GM19324 (cell line): Measurements from ENCODE around the gene GREM1.

Source experiments
- ATAC-seq: cut with Tn5 transposase; IDR thresholded peaks from one replicate; pipeline ENCODE4 v1.9.1; 2021; ENCODE audit warnings: mild to moderate bottlenecking, moderate library complexity; ENCODE audit not compliant: unreplicated experiment, low FRiP score

GREM1 gene

GRCh38 chr15:32717426-32718226, at the start of gene GREM1:
Gene GREM1, plus strand, starts transcription at chr15:32718004. Its CDS starts 12,687 bp downstream, at chr15:32730691.
- ATAC-seq = no peak

GRCh38 chr15:32668942-32669341, 48.9 kb upstream of the GREM1 start:
- no peak for ATAC-seq

DNA sequence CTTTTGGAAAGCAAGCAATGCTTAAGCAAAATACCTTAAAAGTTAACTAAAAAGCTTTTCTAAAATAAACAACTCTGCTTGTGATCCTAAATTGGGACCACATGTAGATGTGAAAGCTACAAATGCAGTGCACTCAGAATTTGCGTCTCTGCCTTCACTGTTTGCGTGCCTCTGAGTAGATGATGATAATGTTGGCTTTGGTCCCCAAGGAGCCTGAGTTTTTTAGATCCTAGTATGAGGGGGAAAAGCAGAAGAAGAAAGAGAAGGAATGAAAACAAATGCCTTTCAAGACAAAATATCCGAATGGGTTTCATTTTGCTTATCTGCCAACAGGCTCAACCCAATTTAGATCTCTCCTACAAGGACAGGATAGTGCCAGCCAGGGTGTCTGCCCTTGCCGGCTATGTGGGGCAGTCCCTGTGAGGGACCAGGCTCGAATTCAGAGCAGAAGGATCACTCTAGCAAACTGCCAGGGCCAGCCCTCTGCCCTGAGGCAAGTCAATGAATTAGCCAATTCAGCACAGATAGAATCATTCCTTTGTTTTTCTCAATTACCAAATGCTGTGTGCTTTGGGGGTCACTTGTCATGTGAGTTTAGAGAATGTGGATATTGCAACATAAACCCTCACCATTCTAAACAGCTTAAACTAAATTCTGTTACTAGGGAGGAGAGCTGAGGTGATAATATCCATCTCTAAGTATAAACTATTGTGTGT, 47.8 kb upstream of the GREM1 start:
- no peak for ATAC-seq

DNA sequence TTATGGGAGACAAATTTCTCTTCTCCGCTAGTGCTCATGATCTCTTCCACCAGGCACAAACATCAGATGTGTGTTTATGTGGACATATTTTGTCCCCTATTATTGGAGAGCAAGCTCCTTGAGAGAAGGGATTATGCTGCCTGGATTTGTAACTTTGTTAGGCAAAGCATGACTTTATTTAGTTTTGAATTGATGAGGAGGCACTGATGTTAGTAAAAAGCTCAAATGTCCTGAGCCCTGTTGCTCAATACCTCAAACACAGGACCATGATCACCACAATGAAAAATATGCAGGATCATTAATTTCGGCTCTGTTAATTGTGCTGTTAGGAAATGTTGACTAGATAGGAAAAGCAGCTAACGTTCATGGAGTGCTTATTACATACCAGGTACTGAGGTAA, 47.2 kb upstream of the GREM1 start:
- no peak for ATAC-seq

DNA sequence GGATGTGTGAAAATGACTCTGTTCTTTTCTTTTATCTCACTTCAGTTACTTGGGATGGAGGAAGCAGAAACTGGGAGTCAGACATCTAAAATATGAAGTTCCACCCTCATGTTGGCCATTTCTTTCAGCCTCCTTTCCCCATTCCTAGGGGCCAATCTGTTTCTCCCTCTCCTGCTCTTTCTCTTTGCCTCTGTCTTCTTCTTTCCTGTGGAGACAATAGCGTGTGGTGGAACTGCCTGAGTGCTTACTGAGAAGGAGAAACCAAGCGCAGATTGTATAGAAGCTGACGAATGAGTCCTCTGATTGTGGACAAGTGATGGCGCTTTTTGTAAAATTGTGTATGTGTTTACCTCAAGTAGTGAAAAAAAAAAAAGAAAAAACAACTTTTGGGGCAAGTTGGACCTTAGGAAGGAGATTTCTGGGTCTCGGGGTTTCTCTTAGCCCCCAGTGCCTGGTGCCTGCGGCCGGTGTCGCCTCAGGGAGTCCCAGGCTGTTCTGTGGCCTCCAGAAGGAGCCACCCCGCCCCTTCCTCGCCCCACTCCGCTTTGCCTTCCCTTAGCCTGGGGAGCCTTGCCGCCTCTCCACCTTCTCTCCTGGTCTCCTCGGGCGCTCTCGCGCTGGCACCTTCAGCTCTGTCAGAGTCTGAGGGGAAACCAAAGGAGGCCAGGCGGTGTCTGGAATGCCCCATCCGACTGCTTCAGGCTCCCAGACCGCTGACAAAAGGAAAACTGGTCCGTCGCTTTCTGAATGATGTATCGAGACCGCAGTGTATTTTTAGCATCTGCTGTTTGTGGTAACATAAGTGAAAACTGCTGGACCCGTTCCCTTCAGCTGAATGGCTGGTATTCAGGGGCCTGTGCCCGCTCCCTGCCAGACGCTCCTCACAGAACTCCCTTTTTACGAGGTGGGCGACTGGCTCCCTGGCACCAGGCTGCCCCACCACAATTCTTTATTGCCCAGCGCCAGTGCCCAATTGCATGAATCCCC, 46.2 kb upstream of the GREM1 start:
- ATAC-seq = no peak

GRCh38 chr15:32674681-32675080, 43.1 kb upstream of the GREM1 start:
- no peak for ATAC-seq

GRCh38 chr15:32675466-32675865, 42.3 kb upstream of the GREM1 start:
- no peak for ATAC-seq

DNA sequence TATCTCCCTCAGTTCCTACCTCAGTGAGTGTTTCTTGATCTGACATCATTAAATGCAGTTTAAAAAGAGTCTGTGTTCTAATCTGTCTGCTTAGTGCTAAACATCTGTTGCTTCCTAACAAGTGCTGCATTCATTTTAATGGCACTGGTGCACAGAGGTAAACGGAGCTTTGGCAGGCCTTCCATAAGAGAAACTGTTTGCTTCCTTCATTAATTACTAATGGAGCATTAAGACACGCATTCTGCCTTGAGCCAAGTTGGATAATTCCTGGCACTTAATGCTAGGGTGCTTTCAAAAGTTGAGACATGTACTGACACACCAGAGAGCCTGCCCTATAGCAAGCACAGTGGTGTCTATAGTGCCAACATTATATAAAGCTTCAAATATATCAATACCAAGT, 41.6 kb upstream of the GREM1 start:
- ATAC-seq = no peak

DNA sequence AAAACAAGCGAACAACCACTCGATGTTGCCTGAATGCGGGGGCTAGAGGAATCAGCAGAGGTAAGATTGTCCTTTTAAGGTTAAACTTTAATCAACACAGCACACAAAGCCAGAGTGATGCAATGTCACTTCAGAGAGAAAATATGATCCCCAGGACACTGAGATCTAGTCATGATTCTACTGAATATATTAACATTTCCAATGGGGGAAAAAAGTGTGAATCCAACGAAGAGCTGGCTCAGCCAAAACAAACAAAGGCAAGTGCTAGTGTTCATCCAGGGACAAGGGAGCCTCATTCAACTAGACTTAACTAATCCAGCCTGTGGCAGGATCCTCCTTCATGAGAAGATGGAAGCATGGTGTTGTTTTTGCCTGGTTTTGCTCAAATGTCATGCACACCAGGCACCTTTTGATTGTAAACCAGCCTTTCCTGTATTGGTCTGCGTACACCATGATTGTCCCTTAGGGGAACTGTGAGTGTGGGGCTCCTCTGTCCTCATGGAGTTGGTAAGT, 40.5 kb upstream of the GREM1 start:
- ATAC-seq = no peak

- ATAC-seq = no peak
Measured at GRCh38 chr15:32679298-32679690, 38.5 kb upstream of the GREM1 start.

- ATAC-seq = no peak
Measured at GRCh38 chr15:32682569-32682968, 35.2 kb upstream of the GREM1 start.

- no peak for ATAC-seq
Measured at GRCh38 chr15:32682977-32683630, 34.7 kb upstream of the GREM1 start.

DNA sequence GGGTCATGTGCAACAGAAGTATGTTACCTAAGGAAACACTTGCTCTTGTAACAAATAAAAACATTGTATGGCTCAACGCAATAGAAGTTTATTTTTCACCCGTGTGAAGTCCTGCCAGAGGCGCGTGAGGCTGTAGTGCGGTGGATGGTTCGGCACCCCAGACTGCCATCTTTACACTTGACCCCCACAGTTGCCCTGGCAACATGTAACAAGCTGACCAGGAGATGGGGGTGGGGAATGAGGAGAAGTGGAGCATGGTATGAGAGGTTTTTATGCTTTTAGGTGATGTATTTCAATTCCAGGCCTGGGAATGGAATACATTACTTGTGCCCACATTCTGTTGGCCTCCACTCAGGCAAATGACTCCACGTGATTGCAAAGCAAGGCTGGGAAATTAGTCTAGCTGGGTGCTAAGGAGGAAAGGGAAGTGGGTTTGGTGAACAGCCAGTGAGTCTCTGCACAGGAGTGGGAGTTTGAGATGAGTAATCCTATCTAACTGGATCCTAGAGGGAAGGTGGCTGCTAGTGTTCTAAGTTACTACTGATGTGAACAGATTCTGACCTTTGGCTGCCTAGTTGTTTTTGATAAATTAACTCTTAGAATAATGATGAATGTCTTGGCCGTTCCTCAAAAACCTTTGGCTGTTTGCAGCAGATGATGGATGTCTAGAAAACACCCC, 33.8 kb upstream of the GREM1 start:
- no peak for ATAC-seq

GRCh38 chr15:32685576-32685975, 32.2 kb upstream of the GREM1 start:
- no peak for ATAC-seq

DNA sequence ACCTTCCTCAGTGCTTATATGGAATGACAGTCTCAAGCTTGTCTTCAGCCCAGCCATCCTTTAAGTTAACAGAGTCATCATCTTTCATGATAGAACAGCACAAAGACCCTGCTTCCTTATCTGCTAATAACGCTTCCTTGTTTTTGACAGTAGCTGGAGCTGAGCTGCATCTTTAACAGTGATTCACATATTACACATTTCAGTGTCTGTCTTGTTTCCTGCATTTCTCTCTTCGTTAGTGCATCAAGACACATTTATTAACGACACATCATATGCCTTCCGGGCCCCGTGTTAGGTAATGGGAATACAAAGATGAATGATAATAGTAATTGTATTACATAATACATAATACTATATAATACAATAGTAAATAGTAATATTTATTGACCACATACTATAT, 30.2 kb upstream of the GREM1 start:
- ATAC-seq = no peak

- ATAC-seq = no peak
Measured at GRCh38 chr15:32688151-32688639, 29.6 kb upstream of the GREM1 start.

- no peak for ATAC-seq
Measured at GRCh38 chr15:32690941-32691688, 26.7 kb upstream of the GREM1 start.

DNA sequence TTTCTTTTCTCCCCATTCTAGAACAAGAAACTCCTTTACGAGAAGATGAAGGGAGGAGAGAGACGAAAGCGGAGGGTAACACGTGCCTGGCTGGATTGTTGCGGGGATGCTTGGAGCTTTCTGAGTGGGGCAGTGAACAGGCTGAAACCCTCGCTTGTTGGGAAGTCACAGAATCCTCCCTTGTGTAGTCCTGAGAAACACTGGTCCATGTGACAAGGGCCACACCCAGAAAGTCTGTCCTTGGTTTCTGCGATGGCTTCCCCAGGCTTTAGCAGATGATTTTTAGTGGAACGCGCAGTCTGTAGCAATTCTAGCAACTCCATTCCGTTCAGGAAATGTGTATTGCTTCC, 26.1 kb upstream of the GREM1 start:
- no peak for ATAC-seq

DNA sequence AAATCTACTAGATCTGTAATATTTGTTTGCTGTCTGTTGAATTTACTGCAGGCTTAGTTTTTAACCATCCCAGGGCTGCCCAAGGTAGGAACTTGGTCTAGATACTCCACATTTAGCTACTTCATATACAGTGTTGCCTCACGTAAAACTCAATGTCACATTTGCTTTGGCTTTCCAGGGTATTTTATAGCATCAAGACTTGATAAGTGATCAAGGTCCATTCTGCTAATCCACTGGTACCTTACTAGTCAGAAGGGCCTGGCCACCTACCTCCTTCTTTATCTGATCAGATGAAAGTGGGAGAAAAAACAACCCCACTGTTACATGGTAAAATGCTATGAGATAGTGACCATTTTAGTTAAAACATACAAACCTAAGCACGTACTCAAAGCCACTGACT, 25.5 kb upstream of the GREM1 start:
- no peak for ATAC-seq
